ENCODE results near the gene JARID2. TPM values are rescaled to one million over a fixed set of nuclear protein-coding genes. Genes with fewer than 3 reads are reported as not detected.
A peak's percentile ranks its signal among the peaks of the same experiment; 100 is the strongest.

The JARID2 gene
- total RNA-seq, 2 experiments from 2014 or later: 28.4 to 29.7 TPM

DNA sequence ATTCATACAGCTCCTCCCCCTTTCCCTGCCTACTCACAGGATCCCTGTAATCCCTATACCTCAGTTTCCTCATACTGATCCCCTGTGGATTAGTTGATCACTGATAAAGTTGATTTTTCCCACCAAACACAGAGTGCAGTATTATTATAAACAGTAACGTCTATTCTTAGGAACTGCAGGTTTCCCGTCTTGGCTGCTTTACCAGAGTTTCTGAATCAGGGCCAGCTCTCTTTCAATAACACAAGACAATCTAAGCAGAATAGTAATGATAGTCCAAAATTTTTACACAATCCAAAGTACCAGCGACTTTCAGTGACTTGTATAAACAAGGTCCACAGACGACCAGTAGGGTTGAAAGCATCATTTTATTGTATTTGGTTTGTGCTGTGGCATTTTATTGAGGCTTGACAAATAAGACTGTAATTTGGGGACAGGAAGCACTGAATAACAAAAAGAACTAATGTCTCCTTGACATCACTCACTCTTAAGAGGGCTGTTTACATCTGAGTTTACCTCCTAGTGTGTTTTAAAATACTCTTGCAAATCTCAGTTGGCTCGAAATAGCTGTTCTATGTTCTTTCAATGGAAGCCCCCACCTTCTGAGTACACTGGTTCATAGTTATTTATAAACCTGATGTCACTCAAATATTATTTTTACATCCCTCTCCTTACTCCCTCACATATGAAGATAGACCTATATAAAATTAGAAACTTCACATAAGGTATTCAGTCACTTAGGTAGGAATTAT is 6.1 kb upstream of the JARID2 start:
- Mint-ChIP-seq H3K9me3 (no peaks in the 10 kb centered on the region), H3K27ac (no peak overlapping the region), H3K4me1 (peaks cover 5% of the 10 kb centered on the region), H3K4me3 (no peak overlapping the region), H3K36me3 (ENCODE audit: low read depth) (no peaks in the 10 kb centered on the region), H3K27me3 (no peaks in the 10 kb centered on the region)
- ChIA-PET POLR2A (no interaction called here), CTCF (no interaction called here)
- no peak for DNase-seq

DNA sequence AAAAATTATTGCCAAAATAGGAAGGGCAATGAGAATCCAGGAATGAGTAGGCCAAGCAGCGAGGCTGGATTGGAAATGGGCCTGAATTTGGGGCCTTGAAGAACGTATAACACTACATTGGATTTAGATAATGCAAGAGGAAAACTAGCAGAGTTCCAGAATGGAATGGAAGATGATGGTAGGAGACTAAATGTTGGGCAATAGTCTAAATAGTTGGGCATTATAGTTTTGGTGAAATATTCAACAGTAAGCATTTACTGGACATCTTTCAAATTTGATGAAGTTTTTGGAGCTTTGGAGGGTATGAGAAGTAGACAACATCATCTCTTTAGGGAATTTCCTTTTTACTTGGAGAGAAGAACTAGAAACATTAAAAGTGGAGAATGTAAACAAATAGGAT is 3.4 kb upstream of the JARID2 start:
- H3K27ac Mint-ChIP-seq: no peak overlapping the region
- POLR2A ChIA-PET: no interaction called here
- H3K4me3 Mint-ChIP-seq: no peak overlapping the region
- CTCF ChIA-PET: interaction anchor here (0.6 to 1.4 kb wide), 6 partner anchors 9 to 1031 kb away, joined by 3 to 6 read pairs (median 4); no protein-coding TSS in a partner anchor
- no peaks in the 10 kb centered on the region for H3K27me3 Mint-ChIP-seq
- no peak for DNase-seq
- peaks cover 6% of the 10 kb centered on the region for H3K4me1 Mint-ChIP-seq
- peaks cover 9% of the 10 kb centered on the region for H3K36me3 Mint-ChIP-seq (ENCODE audit: low read depth)
- H3K9me3 Mint-ChIP-seq: no peaks in the 10 kb centered on the region

DNA sequence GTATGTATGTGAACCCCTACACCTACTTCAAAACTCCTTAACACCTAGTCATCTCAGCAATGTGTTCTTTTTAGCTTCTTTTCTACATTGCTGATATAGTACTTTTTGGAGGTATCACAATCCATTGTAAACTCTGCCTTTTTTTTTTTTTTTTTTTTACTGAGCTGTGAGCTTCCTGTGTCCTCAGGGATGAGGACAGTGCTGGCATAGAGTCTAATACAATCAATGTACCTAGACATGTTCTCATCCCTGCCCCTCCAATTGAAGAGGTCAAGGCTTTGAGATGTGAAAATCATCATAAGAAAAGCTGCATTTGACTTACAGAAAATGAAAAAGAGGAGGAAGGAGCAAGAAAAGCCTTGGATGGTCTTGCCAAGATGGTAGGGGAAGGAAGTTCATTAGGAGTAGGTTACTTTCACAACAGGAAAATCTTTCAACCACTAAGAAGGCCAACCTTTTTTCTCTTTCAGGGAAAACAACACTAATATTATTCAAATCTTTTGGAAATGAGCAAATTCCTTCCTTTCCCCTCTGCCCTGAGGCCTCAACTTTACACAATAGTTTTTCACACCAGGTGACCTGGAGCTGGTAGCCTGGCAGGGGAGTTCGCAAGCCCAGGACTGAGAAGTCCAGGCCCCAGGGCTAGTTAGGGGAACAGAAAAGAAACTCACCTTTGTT is 2.8 kb upstream of the JARID2 start:
- POLR2A ChIA-PET: no interaction called here

DNA sequence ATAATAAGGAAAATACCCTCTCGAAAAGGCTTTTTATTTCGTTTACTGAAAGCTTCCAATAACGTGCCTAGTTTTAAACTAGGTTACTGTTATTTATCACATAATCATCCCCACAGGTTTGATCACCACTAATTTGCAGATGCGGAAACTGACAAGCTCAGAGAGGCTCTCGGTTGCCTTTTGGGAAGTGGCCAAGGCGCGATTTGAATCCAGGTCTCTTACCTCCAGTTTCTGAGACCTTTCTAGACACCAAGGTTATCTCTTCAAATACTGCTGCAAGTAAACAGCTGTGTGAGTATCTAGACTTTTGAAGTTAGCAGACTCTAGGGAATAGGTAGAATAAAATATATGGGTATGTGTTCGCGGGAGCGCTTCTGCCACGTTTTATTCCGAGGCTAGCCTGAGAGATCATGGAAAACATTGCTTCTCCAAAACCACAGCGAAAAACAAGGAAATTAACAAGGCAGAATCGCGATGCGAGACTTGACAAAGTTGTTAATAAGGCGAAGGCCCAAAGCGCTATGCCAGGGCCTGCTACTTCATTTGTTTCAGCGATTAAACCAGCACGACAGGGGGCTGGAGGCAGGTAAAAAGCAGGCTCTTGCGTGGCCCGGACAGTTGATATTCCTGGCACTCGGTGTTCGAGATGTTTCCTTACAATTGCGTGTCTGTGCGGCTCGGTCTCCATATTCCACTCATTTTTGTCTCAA is 1.8 kb upstream of the JARID2 start:
- ChIA-PET CTCF (no interaction called here), POLR2A (no interaction called here)
- no peak for DNase-seq
- no peaks in the 10 kb centered on the region for H3K27me3 Mint-ChIP-seq
- H3K4me3 Mint-ChIP-seq: peak overlapping the region; percentile 74
- no peaks in the 10 kb centered on the region for H3K9me3 Mint-ChIP-seq
- H3K27ac Mint-ChIP-seq: peak overlapping the region; percentile 18
- H3K4me1 Mint-ChIP-seq: peaks cover 8% of the 10 kb centered on the region
- peaks cover 12% of the 10 kb centered on the region for H3K36me3 Mint-ChIP-seq (ENCODE audit: low read depth)

More for the DNA sequence above, 2.8 kb upstream of the JARID2 start:
- H3K27me3 Mint-ChIP-seq: no peaks in the 10 kb centered on the region
- H3K36me3 Mint-ChIP-seq (ENCODE audit: low read depth): peaks cover 9% of the 10 kb centered on the region
- H3K27ac Mint-ChIP-seq: no peak overlapping the region
- no peaks in the 10 kb centered on the region for H3K9me3 Mint-ChIP-seq
- DNase-seq: no peak
- CTCF ChIA-PET: interaction anchor here (0.6 to 1.4 kb wide), 6 partner anchors 8 to 1031 kb away, joined by 3 to 6 read pairs (median 4); no protein-coding TSS in a partner anchor
- H3K4me3 Mint-ChIP-seq: no peak overlapping the region
- H3K4me1 Mint-ChIP-seq: peaks cover 6% of the 10 kb centered on the region

DNA sequence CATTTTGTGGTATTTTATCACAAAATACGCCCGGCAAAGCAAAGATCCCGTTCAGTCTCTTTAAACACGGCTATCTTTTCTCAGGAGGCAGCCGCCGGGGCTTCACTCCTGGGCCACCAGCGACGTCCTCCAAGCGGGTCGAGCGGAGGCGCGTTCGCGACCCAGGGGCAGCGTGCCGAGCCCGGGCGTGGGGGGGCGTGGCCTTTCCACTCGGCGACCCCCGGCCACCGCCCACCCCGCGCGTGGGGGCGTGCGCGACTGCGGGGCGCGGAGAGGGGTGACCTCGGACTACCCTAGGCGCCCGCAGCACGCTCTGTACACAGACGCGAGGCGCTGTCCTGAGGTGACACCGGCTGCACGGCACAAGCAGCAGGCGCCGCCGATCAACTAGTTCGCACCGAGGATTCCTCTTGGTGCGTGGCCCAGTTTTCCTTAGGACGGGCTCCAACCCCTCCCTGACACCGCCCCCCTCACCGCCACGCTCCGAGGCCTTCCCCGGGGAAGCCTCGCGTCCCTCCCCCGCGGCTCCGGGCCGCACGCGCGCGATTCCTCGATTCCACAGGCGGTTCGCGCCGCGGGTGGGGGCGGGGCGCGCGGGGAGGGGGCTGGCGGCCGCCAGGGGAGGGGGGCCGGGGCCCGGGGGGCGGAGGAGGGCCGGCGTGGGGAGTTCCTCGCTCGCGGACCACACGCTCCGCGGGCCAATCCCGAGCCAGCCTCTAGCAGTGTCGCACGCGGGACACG is 1.1 kb upstream of the JARID2 start:
- POLR2A ChIA-PET: interaction anchor here (0.9 to 1.2 kb wide), 5 partner anchors 156 to 246 kb away, joined by 3 to 6 read pairs (median 3); no protein-coding TSS in a partner anchor
- peak; percentile 67 for DNase-seq

DNA sequence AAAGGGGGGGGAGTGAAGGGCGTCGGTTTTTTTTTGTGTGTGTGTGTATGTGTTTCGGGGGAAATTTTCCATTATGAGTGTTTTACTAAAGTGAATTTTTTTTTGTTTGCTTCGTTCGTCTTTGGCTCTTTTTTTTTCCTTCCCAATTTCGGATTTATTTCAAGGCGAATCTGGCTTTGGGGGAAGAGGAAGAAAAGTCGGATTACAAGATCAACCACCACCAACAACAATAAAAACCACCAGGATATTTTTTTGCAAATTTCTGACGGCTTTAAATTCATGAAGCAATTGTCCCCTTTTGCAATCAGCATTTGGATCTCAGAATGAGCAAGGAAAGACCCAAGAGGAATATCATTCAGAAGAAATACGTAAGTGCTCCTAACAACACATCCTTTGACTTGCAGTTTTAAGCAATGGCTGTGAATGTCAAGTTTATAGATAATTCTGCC is 372 bp downstream of the JARID2 start:
- ChIA-PET CTCF (interaction anchor here (1.9 kb wide), 1 partner anchor 195 kb away, joined by 6 read pairs; no protein-coding TSS in a partner anchor), POLR2A (interaction anchor here (0.7 kb wide), 1 partner anchor 230 kb away, joined by 3 read pairs; no protein-coding TSS in a partner anchor)
- H3K27ac Mint-ChIP-seq: peak overlapping the region; percentile 96
- H3K36me3 Mint-ChIP-seq (ENCODE audit: low read depth): peaks cover 21% of the 10 kb centered on the region
- no peaks in the 10 kb centered on the region for H3K27me3 Mint-ChIP-seq
- no peak for DNase-seq
- H3K4me1 Mint-ChIP-seq: peaks cover 27% of the 10 kb centered on the region
- H3K9me3 Mint-ChIP-seq: no peaks in the 10 kb centered on the region
- H3K4me3 Mint-ChIP-seq: peak overlapping the region; percentile 98

More for the DNA sequence above, 1.1 kb upstream of the JARID2 start:
- H3K36me3 Mint-ChIP-seq (ENCODE audit: low read depth): peaks cover 15% of the 10 kb centered on the region
- no peaks in the 10 kb centered on the region for H3K9me3 Mint-ChIP-seq
- no peaks in the 10 kb centered on the region for H3K27me3 Mint-ChIP-seq
- H3K4me3 Mint-ChIP-seq: peak overlapping the region; percentile 98
- CTCF ChIA-PET: interaction anchor here (0.9 to 1.0 kb wide), 2 partner anchors 140 to 246 kb away, joined by 3 read pairs; no protein-coding TSS in a partner anchor
- H3K4me1 Mint-ChIP-seq: peaks cover 13% of the 10 kb centered on the region
- peak overlapping the region; percentile 96 for H3K27ac Mint-ChIP-seq

DNA sequence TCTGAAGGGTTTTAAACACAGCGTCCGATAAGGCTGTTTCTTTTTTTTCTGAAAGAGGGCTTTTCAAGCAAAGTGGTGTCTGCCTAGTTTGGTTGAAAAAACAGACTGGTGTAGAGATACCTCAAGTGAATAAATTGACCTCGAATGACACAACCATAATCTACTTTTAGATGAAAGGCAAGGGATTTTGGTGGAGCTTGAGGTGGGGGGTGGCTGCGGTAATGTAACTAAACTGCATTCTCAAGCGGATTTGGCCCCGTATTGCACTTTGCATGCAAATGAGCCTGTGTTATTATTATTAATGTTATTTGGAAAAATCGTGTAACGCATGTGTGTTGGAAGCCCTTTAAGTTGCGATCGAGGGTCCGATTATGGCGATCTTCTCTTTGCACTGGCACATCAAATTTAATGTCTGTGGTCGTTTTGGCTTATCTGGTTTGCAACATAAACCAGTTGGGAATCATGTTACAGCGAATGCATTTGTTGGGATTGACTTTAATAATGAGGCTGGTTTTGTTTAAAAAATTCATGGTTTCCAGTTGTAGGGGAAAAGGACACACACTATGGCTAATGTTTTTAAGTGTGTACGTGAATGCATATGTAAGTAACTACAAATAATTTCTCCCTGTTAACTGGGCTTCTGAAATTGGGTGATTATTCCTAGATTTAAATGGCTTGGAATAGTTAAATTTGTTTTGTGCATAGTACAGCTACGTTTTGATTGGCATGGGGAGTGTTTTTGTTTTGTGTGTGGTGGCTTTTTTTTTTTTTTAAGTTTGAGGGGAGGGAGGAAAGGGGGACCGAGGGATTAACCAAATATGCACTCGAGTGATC is 1.0 kb downstream of the JARID2 start:
- Mint-ChIP-seq H3K4me3 (peak overlapping the region; percentile 98), H3K4me1 (peaks cover 34% of the 10 kb centered on the region), H3K36me3 (ENCODE audit: low read depth) (peaks cover 23% of the 10 kb centered on the region), H3K9me3 (no peaks in the 10 kb centered on the region), H3K27ac (peak overlapping the region; percentile 96), H3K27me3 (no peaks in the 10 kb centered on the region)
- peak; percentile 43 for DNase-seq
- ChIA-PET CTCF (interaction anchor here (0.7 to 1.9 kb wide), 2 partner anchors 79 to 195 kb away, joined by 3 to 6 read pairs; no protein-coding TSS in a partner anchor), POLR2A (interaction anchor here (0.9 kb wide), 3 partner anchors 145 to 188 kb away, joined by 3 read pairs; no protein-coding TSS in a partner anchor)

DNA sequence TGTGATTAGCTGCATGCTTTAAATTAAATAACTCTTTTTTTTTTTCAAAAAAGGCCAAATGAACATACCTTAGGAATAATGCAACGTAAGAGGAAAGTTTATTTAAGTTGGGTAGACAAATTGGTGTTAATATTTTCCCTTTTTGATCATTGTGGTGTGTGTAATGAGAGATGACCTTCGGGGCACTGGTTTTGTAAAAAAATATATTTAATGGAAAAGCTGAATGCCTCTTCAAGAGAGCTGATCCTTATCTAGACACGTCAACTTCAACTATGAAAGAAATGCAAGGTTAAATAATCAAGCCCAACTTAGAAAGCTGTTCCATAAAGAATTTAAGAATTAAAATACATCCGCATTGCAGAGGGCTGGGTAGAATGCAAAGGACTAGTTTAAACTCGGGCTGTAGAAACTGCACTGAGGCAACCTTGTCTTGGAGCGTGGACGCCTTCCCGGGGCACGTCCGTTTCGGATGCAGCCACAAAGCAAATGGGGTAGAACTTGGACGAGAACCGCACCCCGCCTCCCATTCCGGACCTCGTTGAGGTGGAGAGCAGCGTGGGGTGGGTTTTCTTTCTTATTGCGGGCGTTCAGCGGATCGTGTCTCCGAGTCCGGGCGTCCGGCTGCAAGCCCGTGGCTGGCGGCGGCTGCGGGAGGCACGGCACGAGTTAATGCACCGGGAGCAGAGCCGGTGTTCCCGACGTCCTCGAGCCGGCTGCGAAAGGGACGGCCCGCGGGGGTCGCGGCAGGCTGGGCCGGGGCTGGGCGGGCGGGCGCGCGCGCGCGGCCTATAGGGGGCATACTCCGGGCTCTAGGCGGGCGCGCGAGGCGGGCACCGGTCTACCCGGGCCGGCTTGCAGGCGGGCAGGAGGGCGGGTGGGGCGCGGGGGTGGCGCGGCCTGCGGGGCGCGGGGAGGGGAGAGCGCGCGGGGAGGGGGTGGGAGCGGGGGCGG is 1.9 kb downstream of the JARID2 start:
- H3K9me3 Mint-ChIP-seq: no peaks in the 10 kb centered on the region
- H3K36me3 Mint-ChIP-seq (ENCODE audit: low read depth): peaks cover 23% of the 10 kb centered on the region
- CTCF ChIA-PET: interaction anchor here (0.7 to 1.9 kb wide), 3 partner anchors 78 to 216 kb away, joined by 3 to 6 read pairs (median 3); no protein-coding TSS in a partner anchor
- peak overlapping the region; percentile 96 for H3K27ac Mint-ChIP-seq
- H3K4me1 Mint-ChIP-seq: peaks cover 43% of the 10 kb centered on the region
- DNase-seq: peak; percentile 66
- POLR2A ChIA-PET: interaction anchor here (0.6 to 2.7 kb wide), 12 partner anchors 52 to 941 kb away, joined by 3 to 14 read pairs (median 3); no protein-coding TSS in a partner anchor
- peak overlapping the region; percentile 98 for H3K4me3 Mint-ChIP-seq
- no peaks in the 10 kb centered on the region for H3K27me3 Mint-ChIP-seq

DNA sequence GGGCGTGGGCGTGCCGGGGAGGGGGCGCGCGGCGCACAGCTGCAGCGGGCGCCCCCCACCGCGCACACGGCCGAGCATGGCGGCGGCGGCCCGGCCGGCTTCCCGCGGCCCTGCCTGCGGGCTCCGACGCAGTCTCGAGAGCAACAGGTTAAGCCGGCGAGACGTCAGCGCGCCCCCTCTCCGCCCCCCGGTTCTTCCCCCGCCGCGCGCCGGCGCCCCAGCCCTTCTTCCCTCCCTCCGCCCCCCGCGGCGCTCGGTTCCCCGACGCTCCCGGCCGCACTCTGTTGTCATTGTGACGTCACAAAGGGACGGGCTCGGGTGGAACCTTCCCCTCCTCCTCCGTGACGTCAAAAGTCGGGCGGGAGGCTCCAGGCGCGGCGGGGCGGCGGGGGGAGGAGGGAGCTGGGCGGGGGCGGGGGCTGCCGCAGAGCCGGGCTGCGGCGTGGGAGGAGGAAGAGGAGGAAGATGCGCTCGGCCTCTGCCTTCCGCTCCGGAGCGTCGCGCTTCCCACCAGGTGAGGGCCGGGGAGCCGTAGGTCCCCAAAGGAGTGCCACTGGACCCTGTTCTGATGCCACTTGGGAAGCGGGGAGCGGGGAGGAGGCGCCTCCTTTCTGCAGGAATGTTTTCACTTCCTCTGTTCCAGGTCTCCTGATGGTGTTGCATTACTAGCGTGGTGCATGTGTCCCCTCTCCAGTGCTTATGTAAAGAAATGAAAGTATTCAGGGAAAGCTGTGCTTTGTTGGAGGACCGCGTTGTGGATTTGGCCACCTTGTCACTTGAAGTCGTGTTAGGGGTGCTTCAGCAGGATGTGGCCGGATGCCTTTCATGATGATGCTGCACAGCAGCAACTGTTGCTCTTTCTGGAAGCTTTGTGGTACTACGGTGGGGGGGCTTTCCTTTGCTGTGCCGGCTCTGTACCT is 2.8 kb downstream of the JARID2 start:
- Mint-ChIP-seq H3K27ac (peak overlapping the region; percentile 100), H3K9me3 (no peaks in the 10 kb centered on the region), H3K4me1 (peaks cover 52% of the 10 kb centered on the region), H3K36me3 (ENCODE audit: low read depth) (peaks cover 31% of the 10 kb centered on the region), H3K4me3 (peak overlapping the region; percentile 99), H3K27me3 (no peaks in the 10 kb centered on the region)
- ChIA-PET POLR2A (interaction anchor here (0.6 to 2.7 kb wide), 21 partner anchors 10 to 1038 kb away, joined by 3 to 14 read pairs (median 4); no protein-coding TSS in a partner anchor), CTCF (interaction anchor here (0.8 to 1.9 kb wide), 4 partner anchors 12 to 542 kb away, joined by 3 to 5 read pairs (median 3); no protein-coding TSS in a partner anchor)
- DNase-seq: peak; percentile 97

Measured in activated CD4-positive, alpha-beta memory T cell treated with anti-CD3 and anti-CD28 coated beads, Interleukin-2, amount 10 ng/mL, durations not matched to agents 7 days and 5 days (primary cell).